ENCODE results near the gene DMRTC2. TPM values are rescaled to one million over a fixed set of nuclear protein-coding genes. Genes with fewer than 3 reads are reported as not detected.

DMRTC2 gene
- polyA plus RNA-seq, 3 donors: not detected

- DNase-seq (ENCODE audit: extremely low read depth in 1 of 11, low read depth in 9 of 11, low spot score in 4 of 11): no peak
Observed at GRCh38 chr19:41843371-41843770, 1.5 kb upstream of the DMRTC2 start.

GRCh38 chr19:41844601-41845000, 241 bp upstream of the DMRTC2 start, which contains the start of gene LYPD4:
LYPD4 (minus strand) TSS chr19:41844683; CDS start chr19:41839285, 5,398 bp downstream.
- no peak for DNase-seq (ENCODE audit: extremely low read depth in 1 of 11, low read depth in 9 of 11, low spot score in 4 of 11)

GRCh38 chr19:41845051-41845590, 279 bp downstream of the DMRTC2 start:
- no peak for DNase-seq (ENCODE audit: extremely low read depth in 1 of 11, low read depth in 9 of 11, low spot score in 4 of 11)

- DNase-seq (ENCODE audit: extremely low read depth in 1 of 11, low read depth in 9 of 11, low spot score in 4 of 11): no peak
Observed at GRCh38 chr19:41847351-41848105, 2.7 kb downstream of the DMRTC2 start.

GRCh38 chr19:41848666-41849065, 3.8 kb downstream of the DMRTC2 start:
- no peak for DNase-seq (ENCODE audit: extremely low read depth in 1 of 11, low read depth in 9 of 11, low spot score in 4 of 11)

- no peak for DNase-seq (ENCODE audit: extremely low read depth in 1 of 11, low read depth in 9 of 11, low spot score in 4 of 11)
Observed at GRCh38 chr19:41849067-41849466, 4.2 kb downstream of the DMRTC2 start.

GRCh38 chr19:41850381-41850780, 5.5 kb downstream of the DMRTC2 start:
- no peak for DNase-seq (ENCODE audit: extremely low read depth in 1 of 11, low read depth in 9 of 11, low spot score in 4 of 11)

- DNase-seq (ENCODE audit: extremely low read depth in 1 of 11, low read depth in 9 of 11, low spot score in 4 of 11): no peak
Observed at GRCh38 chr19:41851456-41851855, 6.6 kb downstream of the DMRTC2 start.

GRCh38 chr19:41853344-41853743, 8.5 kb downstream of the DMRTC2 start:
- DNase-seq (ENCODE audit: extremely low read depth in 1 of 11, low read depth in 9 of 11, low spot score in 4 of 11): no peak

- DNase-seq (ENCODE audit: extremely low read depth in 1 of 11, low read depth in 9 of 11, low spot score in 4 of 11): no peak
Observed at GRCh38 chr19:41853768-41854167, 8.9 kb downstream of the DMRTC2 start.

GRCh38 chr19:41859213-41859617, 14.4 kb downstream of the DMRTC2 start:
- no peak for DNase-seq (ENCODE audit: extremely low read depth in 1 of 11, low read depth in 9 of 11, low spot score in 4 of 11)

- DNase-seq (ENCODE audit: extremely low read depth in 1 of 11, low read depth in 9 of 11, low spot score in 4 of 11): peak; percentile 98 to 100 (median 99)
Observed at GRCh38 chr19:41859618-41860418, 15.0 kb downstream of the DMRTC2 start, which contains the start of gene RPS19. RPS19 (plus strand) TSS chr19:41860255; CDS start chr19:41860775, 520 bp downstream.

- no peak for DNase-seq (ENCODE audit: extremely low read depth in 1 of 11, low read depth in 9 of 11, low spot score in 4 of 11)
Observed at GRCh38 chr19:41860419-41861115, 15.7 kb downstream of the DMRTC2 start.

- DNase-seq (ENCODE audit: extremely low read depth in 1 of 11, low read depth in 9 of 11, low spot score in 4 of 11): no peak
Observed at GRCh38 chr19:41861116-41861768, 16.4 kb downstream of the DMRTC2 start.

GRCh38 chr19:41861846-41862245, 17.0 kb downstream of the DMRTC2 start:
- no peak for DNase-seq (ENCODE audit: extremely low read depth in 1 of 11, low read depth in 9 of 11, low spot score in 4 of 11)

GRCh38 chr19:41862445-41862986, 17.7 kb downstream of the DMRTC2 start:
- no peak for DNase-seq (ENCODE audit: extremely low read depth in 1 of 11, low read depth in 9 of 11, low spot score in 4 of 11)

GRCh38 chr19:41863209-41863931, 18.5 kb downstream of the DMRTC2 start:
- DNase-seq (ENCODE audit: extremely low read depth in 1 of 11, low read depth in 9 of 11, low spot score in 4 of 11): no peak

GRCh38 chr19:41864374-41864773, 19.5 kb downstream of the DMRTC2 start:
- DNase-seq (ENCODE audit: extremely low read depth in 1 of 11, low read depth in 9 of 11, low spot score in 4 of 11): no peak

All from renal cortex interstitium (tissue), 11 donors.